ENCODE measurements around the gene TRPM2. TPM values are rescaled to one million over a fixed set of nuclear protein-coding genes. Genes with fewer than 3 reads are reported as not detected.

Gene TRPM2
- total RNA-seq, 1 donor = not detected

DNA sequence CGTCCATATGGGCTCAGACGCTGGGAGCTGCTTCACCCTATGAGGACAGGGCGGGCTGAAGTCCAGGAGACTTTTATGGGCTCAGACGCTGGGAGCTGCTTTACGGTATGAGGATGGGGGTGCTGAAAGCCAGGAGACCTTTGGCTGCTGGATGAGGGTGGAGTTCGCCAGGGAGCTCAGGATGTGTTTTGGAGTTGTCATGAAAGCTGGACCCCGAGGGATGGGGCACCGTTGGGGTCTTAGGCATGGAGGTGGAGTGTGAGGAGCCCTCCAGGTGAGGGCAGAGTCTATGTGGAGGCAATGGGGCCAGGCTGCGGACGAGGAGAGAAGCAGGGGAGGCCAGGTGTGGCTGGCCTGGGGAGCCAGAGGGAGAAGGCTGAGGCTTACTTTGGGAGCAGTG, 27.5 kb downstream of the TRPM2 start:
- no peak overlapping the region for H3K4me3 ChIP-seq (ENCODE audit: low read depth, low read length)
- DNase-seq (ENCODE audit: low read depth) = no peak
- TF ChIP-seq, protein P1, sequence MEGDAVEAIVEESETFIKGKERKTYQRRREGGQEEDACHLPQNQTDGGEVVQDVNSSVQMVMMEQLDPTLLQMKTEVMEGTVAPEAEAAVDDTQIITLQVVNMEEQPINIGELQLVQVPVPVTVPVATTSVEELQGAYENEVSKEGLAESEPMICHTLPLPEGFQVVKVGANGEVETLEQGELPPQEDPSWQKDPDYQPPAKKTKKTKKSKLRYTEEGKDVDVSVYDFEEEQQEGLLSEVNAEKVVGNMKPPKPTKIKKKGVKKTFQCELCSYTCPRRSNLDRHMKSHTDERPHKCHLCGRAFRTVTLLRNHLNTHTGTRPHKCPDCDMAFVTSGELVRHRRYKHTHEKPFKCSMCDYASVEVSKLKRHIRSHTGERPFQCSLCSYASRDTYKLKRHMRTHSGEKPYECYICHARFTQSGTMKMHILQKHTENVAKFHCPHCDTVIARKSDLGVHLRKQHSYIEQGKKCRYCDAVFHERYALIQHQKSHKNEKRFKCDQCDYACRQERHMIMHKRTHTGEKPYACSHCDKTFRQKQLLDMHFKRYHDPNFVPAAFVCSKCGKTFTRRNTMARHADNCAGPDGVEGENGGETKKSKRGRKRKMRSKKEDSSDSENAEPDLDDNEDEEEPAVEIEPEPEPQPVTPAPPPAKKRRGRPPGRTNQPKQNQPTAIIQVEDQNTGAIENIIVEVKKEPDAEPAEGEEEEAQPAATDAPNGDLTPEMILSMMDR (IDR thresholded peaks at IDR 0.05; ENCODE audit: insufficient read depth, low read length) = no peak

DNA sequence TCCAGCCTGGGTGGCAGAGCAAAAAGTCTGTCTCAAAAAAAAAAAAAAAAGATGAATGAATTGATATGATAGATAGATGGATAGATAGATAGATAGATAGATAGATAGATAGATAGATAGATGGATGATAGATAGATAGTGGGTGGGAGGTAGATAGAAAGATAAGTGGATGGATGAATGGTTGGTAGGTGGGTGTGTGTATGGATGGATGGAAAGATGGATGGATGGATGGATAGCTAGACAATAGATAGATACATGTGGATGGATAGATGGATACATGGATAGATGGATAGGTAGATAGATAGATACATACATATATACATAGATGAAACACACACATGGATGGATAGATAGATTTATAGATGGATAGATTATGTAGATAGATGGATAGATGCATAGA, 28.5 kb downstream of the TRPM2 start:
- no peak for DNase-seq (ENCODE audit: low read depth)
- TF ChIP-seq, protein P1 (IDR thresholded peaks at IDR 0.05; ENCODE audit: insufficient read depth, low read length) = no peak
- H3K4me3 ChIP-seq (ENCODE audit: low read depth, low read length) = no peak overlapping the region

DNA sequence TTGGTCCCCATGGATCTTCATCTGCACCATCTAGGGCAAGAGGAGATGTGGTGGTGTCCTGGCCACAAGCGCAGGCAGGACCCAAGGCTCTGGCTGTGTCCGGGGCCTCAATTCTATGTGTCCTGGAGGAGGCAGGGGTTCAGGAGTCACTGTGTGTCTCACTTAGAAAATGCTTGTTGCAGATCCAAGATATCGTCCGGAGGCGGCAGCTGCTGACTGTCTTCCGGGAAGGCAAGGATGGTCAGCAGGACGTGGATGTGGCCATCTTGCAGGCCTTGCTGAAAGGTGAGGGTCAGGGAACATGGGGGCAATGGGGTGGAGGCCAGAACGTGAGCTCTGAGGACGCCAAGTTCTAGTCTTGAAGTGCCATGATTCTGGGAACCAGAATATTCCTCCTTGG, 29.1 kb downstream of the TRPM2 start:
- no peak overlapping the region for H3K4me3 ChIP-seq (ENCODE audit: low read depth, low read length)
- DNase-seq (ENCODE audit: low read depth) = no peak
- TF ChIP-seq, protein P1 (IDR thresholded peaks at IDR 0.05; ENCODE audit: insufficient read depth, low read length) = no peak

DNA sequence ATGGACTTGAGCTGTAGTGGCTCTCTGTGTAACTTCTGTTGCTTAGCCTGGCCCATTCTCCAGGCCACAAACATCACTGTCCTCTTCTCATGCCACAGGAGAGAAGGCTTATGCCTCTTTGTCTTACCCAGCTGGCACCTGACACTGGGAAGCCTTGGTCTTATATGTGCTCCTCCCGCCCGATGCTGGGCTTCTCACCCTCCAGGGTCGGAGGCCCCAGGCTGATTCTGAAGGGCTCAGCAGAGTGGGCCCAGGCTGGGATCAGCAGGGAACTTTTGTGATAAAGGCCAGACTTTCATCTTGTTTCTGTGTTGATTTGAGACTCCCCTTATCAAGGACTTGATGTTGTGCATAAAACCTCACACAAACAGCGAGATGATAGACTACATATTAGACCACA, 29.8 kb downstream of the TRPM2 start:
- DNase-seq (ENCODE audit: low read depth) = no peak
- no peak overlapping the region for H3K4me3 ChIP-seq (ENCODE audit: low read depth, low read length)
- TF ChIP-seq, protein P1 (IDR thresholded peaks at IDR 0.05; ENCODE audit: insufficient read depth, low read length) = no peak

DNA sequence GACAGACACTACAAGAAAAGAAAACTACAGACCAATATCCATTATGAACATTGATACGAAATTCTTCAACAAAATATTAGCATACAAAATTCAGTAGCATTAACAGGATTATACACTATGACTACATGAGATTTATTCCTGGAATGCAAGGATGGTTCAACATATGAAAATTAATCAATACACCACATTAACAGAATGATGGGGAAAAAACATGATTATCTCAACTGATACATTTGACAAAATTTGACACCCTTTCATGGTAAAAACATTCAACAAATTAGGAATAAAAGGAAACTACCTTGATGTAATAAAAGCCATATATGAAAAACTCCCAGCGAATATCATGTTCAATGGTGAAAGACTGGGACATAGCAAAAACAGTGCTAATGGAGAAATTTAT, 31.5 kb downstream of the TRPM2 start:
- TF ChIP-seq, protein P1 (IDR thresholded peaks at IDR 0.05; ENCODE audit: insufficient read depth, low read length) = no peak
- H3K4me3 ChIP-seq (ENCODE audit: low read depth, low read length) = no peak overlapping the region
- no peak for DNase-seq (ENCODE audit: low read depth)

DNA sequence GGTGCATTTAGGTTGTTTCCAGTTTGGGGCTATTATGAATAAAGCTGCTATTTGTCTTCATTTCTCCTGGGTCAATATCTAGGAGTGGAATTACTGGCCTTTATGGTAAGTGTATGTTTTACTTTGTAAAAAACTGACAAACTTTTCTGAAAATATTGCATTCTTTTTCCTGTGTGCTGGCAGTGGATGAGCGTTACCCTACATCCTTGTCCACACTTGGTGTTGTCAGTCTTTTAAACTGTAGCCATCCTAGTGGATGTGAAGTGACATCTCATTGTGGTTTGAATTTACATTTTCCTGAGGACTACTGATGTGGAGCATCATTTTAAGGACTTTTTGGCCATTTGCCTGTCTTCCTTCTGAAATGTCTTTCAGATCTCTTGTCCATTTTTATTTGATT, 35.9 kb downstream of the TRPM2 start:
- TF ChIP-seq, protein P1 (IDR thresholded peaks at IDR 0.05; ENCODE audit: insufficient read depth, low read length) = no peak
- no peak overlapping the region for H3K4me3 ChIP-seq (ENCODE audit: low read depth, low read length)
- DNase-seq (ENCODE audit: low read depth) = no peak

DNA sequence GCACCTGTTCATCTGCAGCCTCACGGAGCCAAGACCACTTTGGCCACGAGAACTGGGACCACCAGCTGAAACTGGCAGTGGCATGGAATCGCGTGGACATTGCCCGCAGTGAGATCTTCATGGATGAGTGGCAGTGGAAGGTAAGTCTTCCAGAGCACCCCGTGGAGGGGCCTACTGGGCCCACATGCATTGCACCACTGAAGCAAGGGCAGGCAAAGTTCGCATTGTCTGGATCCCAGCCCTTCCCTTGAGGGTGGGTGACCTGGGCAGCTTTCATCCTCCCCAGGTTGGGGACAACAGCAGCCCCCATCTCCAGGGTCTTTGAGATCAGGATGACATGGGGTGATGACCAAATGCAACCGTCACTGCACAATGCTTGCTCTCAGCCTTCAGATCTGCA, 37.5 kb downstream of the TRPM2 start:
- TF ChIP-seq, protein P1 (IDR thresholded peaks at IDR 0.05; ENCODE audit: insufficient read depth, low read length) = no peak
- DNase-seq (ENCODE audit: low read depth) = no peak

More for the DNA sequence above, 37.5 kb downstream of the TRPM2 start:
- H3K4me3 ChIP-seq (ENCODE audit: low read depth, low read length) = no peak overlapping the region
